HEK293 (cell line): ENCODE measurements around the gene PDZK1IP1.

Experiments
- HOXC10 ChIP-seq: sonication (generic); formaldehyde crosslinking; IDR thresholded peaks from 2 replicates; pipeline ENCODE4 v1.8.1; 2023; ENCODE audit warnings: mild to moderate bottlenecking, missing genetic modification reagents
- MEIS1 ChIP-seq: sonication (generic); formaldehyde crosslinking; IDR thresholded peaks from 2 replicates; pipeline ENCODE4 v1.8.1; 2022; ENCODE audit warnings: missing genetic modification reagents, mild to moderate bottlenecking, borderline replicate concordance
- ZBTB48 ChIP-seq: fragments of 450-650 bp; formaldehyde crosslinking; IDR thresholded peaks from 2 replicates; pipeline ENCODE4 v1.5.1; 2016; ENCODE audit warnings: missing biosample characterization, missing genetic modification characterization
- ZNF114 ChIP-seq: fragments of 450-650 bp; formaldehyde crosslinking; IDR thresholded peaks from 2 replicates; pipeline ENCODE4 v1.5.0; 2017; ENCODE audit warnings: missing biosample characterization, missing genetic modification characterization
- ZNF223 ChIP-seq: fragments of 450-650 bp; formaldehyde crosslinking; IDR thresholded peaks from 2 replicates; pipeline ENCODE4 v1.5.1; 2016; ENCODE audit warnings: missing biosample characterization, missing genetic modification characterization
- ZNF274 ChIP-seq, 2 experiments: fragments of 200-500 bp in 1 of 2; fragments of 450-650 bp in 1 of 2; sonication (Bioruptor generic) in 1 of 2; formaldehyde crosslinking in 1 of 2; IDR thresholded peaks; 2 replicates each; pipeline versions ENCODE4 v1.5.1 to v1.6.1; 2014 to 2016; ENCODE audit warnings: borderline replicate concordance in 1 of 2, inconsistent platforms in 1 of 2, low read length in 1 of 2, missing biosample characterization in 1 of 2, missing genetic modification characterization in 1 of 2
- ZSCAN30 ChIP-seq: fragments of 450-650 bp; IDR thresholded peaks from 2 replicates; pipeline ENCODE4 v1.5.1; 2018; ENCODE audit warnings: missing biosample characterization, mild to moderate bottlenecking, missing genetic modification characterization, moderate library complexity
- ZXDB ChIP-seq: fragments of 450-650 bp; formaldehyde crosslinking; IDR thresholded peaks from 2 replicates; pipeline ENCODE4 v1.5.1; 2016; ENCODE audit warnings: missing biosample characterization, missing genetic modification characterization
- TF ChIP-seq, protein P1 (sequence below): fragments of 450-650 bp; formaldehyde crosslinking; IDR thresholded peaks from 2 replicates; pipeline ENCODE4 v1.5.1; 2016; ENCODE audit warnings: missing biosample characterization, missing genetic modification characterization, low read depth
- TF ChIP-seq, protein P2 (sequence below): fragments of 450-650 bp; formaldehyde crosslinking; IDR thresholded peaks from 2 replicates; pipeline ENCODE4 v1.5.1; 2016; ENCODE audit warnings: missing biosample characterization, missing genetic modification characterization
- TF ChIP-seq, protein P3 (sequence below): fragments of 450-650 bp; IDR thresholded peaks from 2 replicates; pipeline ENCODE4 v1.5.1; 2018; ENCODE audit warnings: missing biosample characterization, mild to moderate bottlenecking, missing genetic modification characterization

DNA sequence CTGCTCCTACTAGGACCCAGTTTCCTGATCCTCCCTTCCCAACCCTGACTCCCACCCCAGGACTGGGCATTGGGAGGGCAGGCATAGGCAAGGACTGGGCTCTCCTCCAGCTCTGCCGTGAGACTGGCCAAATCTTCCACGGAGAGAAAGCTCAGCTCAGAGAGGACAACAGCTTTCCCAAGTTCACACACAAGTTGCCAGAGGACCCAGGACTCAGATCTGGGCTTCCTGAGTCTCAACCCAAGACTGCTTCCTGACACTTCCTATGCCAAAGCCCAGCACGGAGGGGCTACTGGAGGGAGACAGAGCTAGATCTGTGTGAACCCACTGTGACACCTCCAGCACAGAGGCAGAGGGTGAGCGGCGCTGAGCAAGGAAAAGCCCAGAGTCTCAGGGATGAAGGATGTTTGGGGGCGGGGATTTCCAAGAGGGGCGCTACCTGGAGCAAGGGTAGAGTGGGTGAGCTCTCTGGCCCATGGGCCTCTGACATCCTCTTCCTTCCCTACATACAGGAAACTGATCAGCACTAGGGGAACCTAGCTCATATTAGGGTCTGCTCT, 7.1 kb downstream of the PDZK1IP1 start:
- TF ChIP-seq, protein P1, sequence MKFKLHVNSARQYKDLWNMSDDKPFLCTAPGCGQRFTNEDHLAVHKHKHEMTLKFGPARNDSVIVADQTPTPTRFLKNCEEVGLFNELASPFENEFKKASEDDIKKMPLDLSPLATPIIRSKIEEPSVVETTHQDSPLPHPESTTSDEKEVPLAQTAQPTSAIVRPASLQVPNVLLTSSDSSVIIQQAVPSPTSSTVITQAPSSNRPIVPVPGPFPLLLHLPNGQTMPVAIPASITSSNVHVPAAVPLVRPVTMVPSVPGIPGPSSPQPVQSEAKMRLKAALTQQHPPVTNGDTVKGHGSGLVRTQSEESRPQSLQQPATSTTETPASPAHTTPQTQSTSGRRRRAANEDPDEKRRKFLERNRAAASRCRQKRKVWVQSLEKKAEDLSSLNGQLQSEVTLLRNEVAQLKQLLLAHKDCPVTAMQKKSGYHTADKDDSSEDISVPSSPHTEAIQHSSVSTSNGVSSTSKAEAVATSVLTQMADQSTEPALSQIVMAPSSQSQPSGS (tag by site-specific recombination): no peak
- TF ChIP-seq, protein P2, sequence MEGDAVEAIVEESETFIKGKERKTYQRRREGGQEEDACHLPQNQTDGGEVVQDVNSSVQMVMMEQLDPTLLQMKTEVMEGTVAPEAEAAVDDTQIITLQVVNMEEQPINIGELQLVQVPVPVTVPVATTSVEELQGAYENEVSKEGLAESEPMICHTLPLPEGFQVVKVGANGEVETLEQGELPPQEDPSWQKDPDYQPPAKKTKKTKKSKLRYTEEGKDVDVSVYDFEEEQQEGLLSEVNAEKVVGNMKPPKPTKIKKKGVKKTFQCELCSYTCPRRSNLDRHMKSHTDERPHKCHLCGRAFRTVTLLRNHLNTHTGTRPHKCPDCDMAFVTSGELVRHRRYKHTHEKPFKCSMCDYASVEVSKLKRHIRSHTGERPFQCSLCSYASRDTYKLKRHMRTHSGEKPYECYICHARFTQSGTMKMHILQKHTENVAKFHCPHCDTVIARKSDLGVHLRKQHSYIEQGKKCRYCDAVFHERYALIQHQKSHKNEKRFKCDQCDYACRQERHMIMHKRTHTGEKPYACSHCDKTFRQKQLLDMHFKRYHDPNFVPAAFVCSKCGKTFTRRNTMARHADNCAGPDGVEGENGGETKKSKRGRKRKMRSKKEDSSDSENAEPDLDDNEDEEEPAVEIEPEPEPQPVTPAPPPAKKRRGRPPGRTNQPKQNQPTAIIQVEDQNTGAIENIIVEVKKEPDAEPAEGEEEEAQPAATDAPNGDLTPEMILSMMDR (tag by site-specific recombination): no peak
- TF ChIP-seq, protein P3, sequence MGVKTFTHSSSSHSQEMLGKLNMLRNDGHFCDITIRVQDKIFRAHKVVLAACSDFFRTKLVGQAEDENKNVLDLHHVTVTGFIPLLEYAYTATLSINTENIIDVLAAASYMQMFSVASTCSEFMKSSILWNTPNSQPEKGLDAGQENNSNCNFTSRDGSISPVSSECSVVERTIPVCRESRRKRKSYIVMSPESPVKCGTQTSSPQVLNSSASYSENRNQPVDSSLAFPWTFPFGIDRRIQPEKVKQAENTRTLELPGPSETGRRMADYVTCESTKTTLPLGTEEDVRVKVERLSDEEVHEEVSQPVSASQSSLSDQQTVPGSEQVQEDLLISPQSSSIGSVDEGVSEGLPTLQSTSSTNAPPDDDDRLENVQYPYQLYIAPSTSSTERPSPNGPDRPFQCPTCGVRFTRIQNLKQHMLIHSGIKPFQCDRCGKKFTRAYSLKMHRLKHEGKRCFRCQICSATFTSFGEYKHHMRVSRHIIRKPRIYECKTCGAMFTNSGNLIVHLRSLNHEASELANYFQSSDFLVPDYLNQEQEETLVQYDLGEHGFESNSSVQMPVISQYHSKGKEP (tag by site-specific recombination): no peak
- TF ChIP-seq ZSCAN30 (tag by site-specific recombination) (no peak), HOXC10 (CRISPR knock-in tag) (no peak), ZNF274 (IDR thresholded peaks at IDR 0.05; ENCODE audit: low read length) (no peak), ZNF274 (tag by site-specific recombination; IDR thresholded peaks at IDR 0.05; ENCODE audit: borderline replicate concordance) (no peak), ZNF223 (tag by site-specific recombination) (no peak), ZNF114 (tag by site-specific recombination) (no peak), ZXDB (tag by site-specific recombination) (no peak), ZBTB48 (tag by site-specific recombination) (no peak), MEIS1 (CRISPR knock-in tag) (no peak)
